RCC 7860 (cell line): ENCODE data around the gene MSL3.

Experiments used
- DNase-seq: peaks from one replicate; pipeline ENCODE4 v3.0.0-alpha.2; 2015; ENCODE audit warnings: low spot score
- FAIRE-seq: peaks from 2 replicates; lab custom pipeline; 2012; peaks lifted over from hg19 to GRCh38; lab: Jason Lieb, UNC

Gene MSL3

DNA sequence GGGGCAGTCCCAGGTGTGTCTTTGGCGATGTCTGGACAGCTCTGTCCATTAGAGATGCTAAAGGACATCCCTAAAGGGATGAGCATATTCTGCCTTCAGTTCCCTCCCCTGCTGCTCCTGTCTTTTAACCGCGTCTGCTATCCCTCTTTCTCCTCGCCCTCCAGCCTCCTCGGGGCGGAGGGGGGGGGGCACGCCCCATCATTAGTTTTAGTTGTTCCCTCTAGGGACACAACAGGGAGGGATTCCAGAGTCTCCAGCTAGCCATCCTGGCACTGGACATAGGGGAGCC is 1.1 kb downstream of the MSL3 start:
- no peak for FAIRE-seq
- no peak for DNase-seq

DNA sequence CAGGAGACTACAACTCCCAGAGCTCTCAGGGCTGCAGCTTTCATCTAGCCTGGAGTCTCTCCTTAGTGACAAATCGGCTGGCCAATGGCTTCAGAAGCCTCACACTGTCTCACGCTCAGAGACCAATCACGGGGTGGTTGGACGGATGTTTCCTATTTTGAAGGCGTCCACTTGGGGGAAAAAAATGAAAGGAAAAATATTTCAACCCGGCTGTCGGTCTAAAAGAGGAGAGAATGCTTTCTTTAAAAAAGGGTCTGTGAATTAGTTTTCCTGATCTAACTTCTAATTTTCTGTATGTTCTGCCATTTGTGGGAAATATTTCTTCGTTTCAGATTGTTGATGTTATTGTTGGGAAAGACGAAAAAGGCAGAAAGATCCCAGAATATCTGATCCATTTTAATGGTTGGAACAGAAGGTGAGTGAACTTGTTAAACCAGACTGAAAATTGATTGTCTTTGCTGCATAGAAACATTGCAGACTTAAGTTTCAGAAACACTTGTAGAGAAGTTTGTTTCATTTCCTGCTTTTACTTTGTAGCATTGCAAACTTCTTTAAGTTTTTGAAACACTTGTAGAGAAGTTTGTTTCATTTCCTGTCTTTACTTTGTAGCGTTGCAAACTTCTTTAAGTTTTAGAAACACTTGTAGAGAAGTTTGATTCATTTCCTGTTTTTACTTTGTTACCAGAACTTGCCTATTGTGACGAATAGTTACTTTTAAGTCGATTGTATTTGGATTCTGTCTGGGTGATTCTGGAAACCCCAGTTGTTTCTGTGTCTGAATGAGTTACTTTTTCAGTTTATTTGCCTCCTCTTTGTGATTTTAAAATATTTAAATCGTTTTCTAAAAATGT is 1.6 kb downstream of the MSL3 start:
- DNase-seq: peak; percentile 85
- peak; percentile 94 for FAIRE-seq

DNA sequence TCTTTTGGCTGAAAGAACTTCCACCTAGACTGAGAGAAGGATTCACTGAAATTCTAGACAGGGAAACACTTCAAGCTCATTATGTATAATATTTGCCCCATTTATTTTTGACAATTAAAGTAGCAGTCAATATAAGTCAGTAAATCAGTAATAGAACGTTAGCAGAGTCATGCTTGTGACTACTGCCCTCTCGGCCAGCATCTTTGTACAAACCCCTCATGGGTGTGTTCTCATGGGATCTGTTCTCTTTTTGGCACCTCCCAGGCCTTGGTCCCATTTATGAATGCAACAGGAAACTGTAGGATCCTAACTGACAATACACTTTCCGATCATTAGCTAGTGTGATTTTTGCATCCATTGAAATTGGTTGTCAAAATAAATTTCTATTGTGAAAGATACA is 2.9 kb downstream of the MSL3 start:
- DNase-seq: no peak
- no peak for FAIRE-seq

DNA sequence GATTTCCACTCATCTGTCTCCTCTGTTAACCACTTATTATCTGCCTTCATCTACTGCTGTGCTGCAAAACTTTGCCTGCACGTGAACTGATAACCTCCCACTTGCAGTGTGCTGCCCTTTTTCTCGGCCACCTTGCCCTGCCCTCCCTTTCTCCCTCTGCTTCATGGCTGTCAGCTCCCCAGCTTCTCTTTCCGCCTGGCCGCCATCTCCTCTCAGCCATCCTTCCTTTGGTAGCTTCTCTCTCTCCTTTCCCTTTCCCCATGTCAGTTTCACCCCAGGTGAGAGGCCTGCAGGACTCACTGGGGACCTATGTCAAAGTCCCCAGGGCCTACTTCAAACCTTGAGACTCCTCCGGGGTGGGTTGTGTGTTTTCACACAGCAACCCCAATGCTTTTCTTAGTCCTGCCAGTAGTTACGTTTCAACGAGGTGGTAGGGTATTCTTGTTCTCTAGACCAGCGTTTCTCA is 6.6 kb downstream of the MSL3 start:
- no peak for FAIRE-seq

DNA sequence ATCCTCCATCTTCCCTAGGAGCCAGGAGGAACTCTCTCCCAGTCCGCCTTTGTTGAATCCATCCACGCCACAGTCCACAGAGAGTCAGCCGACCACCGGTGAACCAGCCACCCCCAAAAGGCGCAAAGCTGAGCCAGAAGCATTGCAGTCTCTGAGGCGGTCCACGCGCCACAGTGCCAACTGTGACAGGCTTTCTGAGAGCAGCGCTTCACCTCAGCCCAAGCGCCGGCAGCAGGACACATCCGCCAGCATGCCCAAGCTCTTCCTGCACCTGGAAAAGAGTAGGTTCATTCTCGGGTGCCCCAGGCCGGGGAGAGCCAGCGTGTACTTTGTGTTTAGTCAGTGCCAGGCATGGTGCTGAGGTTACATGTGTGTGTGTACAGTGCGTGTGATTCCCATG is 7.4 kb downstream of the MSL3 start:
- FAIRE-seq (no peak), DNase-seq (no peak)

More for the DNA sequence above, 6.6 kb downstream of the MSL3 start:
- no peak for DNase-seq

DNA sequence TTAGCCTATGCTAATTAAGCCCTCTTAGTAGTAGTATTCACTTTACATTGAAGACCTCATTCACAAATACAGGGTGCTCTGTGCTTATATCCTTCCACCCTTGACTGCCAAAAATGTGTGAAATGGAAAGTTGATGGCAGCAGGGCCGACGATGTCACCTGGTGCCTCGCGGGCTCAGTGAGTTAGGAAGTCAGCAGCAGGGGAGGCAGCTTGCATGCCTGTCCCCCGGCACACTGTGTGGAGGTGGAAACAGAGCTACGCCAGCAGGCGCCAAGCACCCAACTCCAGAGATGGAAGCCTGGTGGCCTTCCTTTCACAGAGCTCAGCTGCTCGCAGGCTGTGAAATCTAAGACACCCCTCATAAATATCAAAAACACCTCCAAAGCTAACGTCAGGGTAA is 8.4 kb downstream of the MSL3 start:
- FAIRE-seq (no peak), DNase-seq (no peak)

DNA sequence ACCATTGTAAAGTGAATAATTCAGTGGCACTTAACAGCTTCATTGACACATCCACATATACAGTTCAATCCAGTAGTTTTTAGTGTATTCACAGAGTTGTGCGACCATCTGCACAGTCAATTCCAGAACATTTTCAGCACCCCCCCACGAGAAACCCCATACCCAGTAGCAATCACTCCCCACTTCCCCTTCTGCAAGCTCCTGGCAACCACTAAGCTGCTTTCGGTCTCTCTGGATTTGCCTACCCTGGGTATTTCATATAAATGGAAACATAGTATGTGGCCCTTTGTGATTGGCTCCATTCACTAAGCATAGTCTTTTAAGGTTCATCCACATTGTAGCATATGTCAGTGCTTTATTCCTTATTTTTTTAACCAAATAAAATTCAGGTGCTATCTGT is 10.0 kb downstream of the MSL3 start:
- FAIRE-seq (no peak), DNase-seq (no peak)

DNA sequence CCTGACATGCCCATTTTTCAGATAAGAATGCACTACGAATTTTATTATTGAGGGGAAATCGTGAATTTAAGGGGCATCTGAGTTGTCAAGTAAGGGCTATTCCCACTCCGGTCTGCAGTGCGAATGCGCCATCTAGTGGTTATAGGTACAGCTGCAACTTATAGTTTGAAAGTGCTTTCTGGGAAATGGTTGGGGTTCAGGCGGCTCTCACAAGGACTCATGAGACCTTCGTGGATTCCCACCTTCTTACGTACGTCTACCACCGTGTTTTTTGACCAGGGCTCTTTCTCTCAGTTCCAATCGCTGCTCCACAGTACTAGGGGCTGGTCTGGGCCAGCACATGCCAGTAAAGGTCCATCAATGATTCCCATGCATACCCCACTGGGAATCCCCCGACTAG is 12.3 kb downstream of the MSL3 start:
- FAIRE-seq (no peak), DNase-seq (peak; percentile 43)

DNA sequence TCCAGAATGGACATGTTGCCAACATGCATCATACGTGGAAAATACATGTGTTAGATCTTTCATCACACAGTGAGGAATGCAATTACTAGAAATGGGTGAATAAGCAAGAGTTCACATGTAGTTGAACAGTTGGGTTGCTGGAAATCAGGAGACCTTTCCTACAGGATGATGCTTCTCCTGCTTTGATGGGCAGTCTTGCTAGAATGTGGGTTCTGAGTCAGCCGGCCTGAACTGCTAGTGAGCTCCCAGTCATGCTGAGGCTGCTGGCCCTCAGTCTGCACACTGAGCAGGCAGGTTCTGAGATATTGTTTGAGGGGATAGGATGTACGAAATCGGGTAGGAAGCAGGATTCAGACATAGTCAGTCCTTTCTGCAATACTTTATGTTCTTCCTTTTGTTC is 20.2 kb downstream of the MSL3 start:
- FAIRE-seq (no peak), DNase-seq (no peak)

DNA sequence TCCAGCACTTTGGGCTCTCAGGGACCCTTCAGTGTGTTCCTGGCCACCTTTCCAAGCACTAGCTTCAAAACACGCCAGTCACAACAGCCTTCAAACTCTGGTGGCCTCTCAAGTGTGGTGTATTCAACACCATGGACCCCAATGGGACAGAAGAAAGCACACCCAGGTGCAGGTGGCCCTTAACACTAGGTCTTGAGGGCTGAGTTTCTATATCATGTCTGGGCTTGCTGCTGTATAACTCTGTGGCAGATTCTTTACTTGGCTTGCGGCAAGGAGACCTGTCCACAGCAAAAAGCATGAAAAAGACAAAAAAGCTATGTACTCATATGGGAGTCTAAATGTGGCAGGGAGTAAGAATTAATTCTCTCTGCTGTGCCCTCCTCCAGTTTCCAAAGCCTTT is 23.1 kb downstream of the MSL3 start:
- DNase-seq: no peak
- FAIRE-seq: no peak

DNA sequence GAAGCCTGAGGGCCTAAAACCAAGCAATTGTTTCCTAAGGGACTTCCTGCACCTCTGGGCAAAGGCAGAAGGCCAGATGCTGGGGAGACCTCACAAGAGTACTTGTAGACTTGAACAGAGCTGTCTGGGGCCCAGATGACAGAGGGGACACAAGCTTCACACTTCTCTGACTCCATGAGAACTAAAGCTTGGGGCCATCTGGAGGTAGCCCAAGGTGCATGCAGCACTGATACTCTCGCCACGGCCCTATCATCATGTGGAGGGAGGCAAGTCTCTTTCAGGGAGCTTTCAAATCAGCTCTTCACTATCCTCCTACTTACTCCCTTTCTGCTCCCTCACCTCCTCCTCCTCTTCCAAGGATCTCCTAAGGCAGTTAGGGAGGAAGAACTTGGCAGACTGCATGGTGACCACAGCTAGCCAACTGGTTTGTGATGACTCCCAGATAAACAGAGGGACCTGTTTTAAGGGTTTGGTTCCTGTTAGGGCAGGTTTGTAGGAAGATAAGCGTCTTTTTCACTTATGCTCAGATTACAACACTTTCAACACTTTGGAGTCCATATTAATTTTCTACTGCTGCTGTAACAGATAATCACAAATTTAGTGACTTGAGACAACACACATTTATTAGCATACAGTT is 23.8 kb downstream of the MSL3 start:
- FAIRE-seq (no peak), DNase-seq (no peak)

DNA sequence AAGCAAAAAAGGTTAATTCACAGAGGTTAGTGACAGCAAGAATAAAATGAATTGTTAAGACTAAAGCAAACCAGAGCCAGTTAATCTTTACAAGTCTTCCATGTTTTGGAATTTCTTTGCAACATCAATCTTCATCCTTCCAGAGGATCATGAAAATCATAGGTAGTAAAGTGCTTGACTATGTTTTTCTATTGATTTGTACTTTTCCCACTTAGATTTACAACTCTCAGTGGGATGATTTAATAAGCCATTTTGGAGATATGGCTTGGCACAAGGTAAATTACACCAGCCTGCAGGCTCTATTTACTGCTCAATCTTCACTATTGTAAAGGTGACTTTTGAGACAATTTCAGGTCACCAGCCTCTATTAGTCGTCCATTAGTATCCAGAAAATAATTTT is 26.5 kb downstream of the MSL3 start:
- no peak for DNase-seq
- FAIRE-seq: no peak

DNA sequence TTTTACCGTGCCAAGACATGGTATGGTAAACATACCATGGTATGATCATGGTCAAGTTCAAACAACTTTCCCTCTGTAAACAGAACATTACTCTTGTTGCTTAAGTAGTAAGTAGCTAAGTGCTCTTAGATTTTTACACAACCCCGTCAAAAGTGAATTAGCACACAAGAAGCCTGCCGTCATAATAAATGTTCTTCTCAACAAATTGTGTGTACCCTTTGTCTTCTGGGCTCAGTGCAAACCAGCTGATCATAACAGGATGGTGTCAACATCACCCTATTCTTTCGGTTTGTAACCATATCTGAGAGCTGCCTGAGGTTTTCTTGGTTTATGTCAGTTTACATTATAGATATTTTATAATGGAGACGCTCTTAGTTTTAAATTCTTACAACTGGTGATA is 28.8 kb downstream of the MSL3 start:
- FAIRE-seq (no peak), DNase-seq (no peak)

DNA sequence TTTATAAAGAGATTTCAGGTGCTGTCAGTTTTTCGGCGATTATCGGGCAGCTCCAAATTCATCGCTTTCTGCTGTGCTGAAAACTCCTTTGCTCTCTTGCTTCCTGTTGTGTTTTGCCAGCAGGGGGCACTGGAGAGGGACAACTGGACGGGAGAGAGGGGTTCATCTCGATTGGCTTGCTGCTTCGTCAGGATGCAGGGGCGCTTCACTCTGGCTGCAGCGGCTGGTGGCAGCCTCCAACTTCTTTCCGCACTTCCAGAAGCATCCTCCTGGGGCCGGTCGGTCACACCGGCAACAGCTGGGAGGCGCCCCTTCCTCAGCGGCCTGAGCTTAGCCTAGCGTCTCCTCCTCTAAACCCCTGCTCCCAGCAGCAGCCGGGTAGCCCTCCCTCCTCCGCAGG is 29.5 kb downstream of the MSL3 start:
- DNase-seq: no peak

DNA sequence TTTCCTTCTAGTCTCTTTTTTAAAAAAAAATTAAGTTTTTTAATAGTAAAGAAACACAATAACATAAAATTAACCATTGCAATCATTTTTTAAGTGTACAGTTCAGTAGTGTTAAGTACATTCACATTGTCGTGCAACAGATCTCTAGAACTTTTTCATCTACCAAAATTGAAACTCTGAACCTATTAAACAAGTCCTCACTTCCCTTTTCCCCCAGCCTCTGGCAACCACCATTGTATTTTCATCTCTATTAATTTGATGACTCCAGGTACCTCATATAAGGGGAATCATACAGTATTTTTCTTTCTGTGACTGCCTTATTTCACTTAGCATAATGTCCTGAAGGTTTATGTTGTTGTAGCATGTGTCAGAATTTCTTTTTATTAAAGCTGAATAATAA is 31.8 kb downstream of the MSL3 start:
- no peak for FAIRE-seq
- DNase-seq: no peak

More for the DNA sequence above, 29.5 kb downstream of the MSL3 start:
- no peak for FAIRE-seq

DNA sequence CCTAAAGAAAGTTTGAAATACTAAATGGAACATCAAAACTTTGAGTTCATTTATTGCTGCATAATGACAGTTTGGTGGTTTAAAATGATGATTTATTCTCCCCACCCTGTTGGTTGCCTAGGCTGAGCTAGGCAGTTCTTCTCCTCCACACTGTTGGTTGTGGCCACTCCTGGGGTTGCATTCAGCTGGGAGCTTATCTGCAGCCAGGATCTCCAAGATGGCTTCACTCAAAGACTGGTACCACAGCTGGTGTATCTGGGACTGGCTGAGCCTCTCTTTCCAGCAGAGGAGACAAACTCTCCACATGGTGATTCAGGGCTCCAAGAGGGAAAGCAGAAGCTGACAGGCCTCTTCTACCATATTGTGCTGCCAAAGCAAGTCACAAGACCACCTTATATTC is 33.1 kb downstream of the MSL3 start:
- FAIRE-seq: no peak
- no peak for DNase-seq

DNA sequence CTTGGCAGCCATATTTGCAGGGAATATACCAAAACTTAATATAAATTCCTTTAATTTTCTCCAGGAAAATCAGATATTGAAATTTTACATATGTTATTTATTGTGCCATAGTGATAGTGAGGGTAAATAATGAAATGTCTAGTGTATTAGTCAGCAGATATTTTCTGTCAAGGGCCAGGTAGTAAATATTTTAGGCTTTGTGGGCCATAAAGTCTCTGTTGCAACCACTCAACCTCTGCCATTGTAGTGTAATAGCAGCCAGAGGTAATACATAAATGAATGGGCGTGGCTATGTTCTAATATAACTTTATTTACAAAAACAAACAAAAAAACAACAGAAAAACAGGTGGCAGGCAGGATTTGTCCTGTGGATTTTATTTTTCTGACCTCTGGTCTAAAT is 33.5 kb downstream of the MSL3 start:
- no peak for FAIRE-seq

DNA sequence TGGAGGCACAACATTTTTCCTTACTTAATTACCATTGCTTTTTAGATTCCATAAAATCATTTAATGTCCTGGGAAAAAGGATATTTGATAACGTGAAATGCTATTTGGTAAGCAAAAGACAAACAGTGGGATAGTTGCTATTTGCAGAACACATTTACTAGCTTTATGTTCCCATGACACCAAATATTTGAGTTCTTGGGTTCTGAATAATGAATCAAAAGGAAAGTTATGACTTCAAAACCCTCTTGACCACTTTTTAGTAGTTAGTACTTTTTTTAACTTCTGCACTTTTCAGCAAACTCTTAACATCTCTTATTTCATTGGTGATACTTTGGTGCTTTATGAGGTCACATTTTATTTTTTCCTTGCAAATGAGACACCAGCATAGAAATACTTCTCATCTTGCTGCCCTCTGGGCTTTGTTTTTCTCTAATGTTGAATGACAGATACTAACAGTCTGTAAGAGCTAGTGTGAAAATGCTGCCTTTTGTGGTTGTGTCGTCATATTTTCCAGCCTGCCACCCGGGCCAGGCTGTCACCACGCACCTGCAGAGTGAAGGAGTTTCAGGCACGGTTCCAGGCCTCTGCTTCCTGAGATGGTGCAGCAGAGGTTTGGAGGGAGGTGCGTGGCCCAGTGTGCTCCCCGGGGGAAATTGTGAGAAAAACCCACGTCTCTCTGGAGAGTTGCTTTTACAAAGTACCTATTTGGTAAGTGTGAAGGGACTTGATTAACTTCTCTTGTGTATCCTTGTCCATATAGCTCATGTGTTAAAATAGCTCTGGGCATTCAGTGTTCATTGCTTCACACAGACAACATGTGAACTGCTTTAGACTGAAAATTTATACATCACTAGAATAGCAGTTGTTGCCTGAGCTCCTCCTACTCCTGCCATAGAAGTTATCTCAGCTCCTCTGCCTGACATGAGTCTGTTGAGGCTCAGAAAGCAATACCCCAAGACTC is 34.7 kb downstream of the MSL3 start:
- FAIRE-seq: no peak
- DNase-seq: no peak

More for the DNA sequence above, 33.5 kb downstream of the MSL3 start:
- DNase-seq: no peak

DNA sequence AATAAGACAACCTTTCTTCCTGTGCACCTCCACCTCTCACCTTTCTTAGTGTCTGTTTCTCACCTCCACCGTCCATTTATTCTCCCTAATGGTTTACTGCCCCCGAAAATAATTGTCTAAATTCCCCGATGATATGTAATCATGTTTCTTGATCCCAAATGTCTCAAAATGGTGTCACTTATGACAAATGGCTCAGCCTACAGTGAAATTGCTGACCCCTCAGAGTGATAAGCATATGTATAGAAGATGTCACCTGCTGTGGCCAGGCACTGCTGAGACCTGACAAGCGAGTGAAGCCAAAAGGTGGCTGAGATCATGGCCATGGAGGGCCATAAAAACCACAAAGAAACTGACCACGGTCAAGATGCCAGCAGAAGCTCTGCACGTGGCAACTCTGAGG is 35.7 kb downstream of the MSL3 start:
- no peak for DNase-seq
- FAIRE-seq: no peak

DNA sequence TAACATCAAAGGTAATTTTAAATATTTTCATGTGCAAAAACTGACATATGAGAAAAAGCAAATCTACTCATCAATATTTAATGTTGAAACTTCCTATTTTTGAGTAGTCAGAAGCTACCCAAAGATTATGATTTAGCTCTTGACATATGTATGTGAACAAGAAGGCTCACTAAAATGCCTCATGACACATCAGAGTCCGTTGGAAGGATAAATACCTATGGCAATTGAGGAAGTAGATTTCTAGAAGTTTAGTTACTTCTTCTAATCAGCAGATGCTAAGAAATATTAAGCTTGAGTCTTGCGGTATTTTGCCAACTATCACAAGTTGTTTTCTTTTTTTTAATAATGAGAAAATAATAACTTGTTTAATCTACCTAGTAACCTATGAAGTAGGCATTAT is 55.3 kb downstream of the MSL3 start:
- DNase-seq: no peak
- no peak for FAIRE-seq
